Measurements from ENCODE around the gene FREM1.

The FREM1 gene

DNA sequence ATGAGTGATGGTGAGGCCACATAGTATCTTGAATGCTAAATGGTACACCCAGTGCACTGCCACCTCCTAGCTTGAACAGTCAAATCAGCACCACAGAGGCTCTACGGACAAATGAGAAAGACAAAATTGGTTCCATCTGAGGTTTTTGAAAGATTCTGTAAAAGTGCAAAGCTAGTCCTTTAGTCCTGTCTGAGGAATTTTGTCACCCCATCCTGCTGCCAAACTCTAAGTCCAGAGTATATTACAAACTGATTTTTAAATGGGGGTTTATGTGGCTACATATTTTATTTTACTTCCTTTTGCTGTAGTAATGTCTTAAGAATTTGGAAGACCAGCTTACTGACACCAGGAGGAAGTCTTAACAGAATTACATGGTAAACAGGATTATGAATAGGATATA is 7.7 kb downstream of the FREM1 start:
- Histone ChIP-seq H3K4ac (ENCODE audit: low read length) (no peak overlapping the region), H2AFZ (ENCODE audit: low read length) (no peak overlapping the region), H2BK15ac (ENCODE audit: low read length) (no peak overlapping the region), H3K4me1 (ENCODE audit: control insufficient read depth in 2 of 2, insufficient read depth in 1 of 2, low read depth in 1 of 2, low read length in 2 of 2) (peaks cover 2 to 17% of the 10 kb centered on the region in 2 donors), H3K14ac (ENCODE audit: low read length) (no peak overlapping the region), H3K9me3 (replicated peaks in 1 of 2; ENCODE audit: control insufficient read depth in 2 of 2, insufficient read depth in 1 of 2, low read depth in 1 of 2, low read length in 2 of 2) (peaks cover 0 to 8% of the 10 kb centered on the region in 2 donors), H3K18ac (ENCODE audit: low read length) (no peak overlapping the region), H2AK5ac (ENCODE audit: low read depth, low read length) (no peak overlapping the region), H2BK5ac (ENCODE audit: low read length) (no peak overlapping the region), H3K27ac (replicated peaks; ENCODE audit: low read length) (no peak overlapping the region), H3K23ac (ENCODE audit: low read depth, low read length, poor library complexity) (no peak overlapping the region), H3K9ac (ENCODE audit: low read depth, low read length, poor library complexity) (no peak overlapping the region), H3K79me1 (ENCODE audit: low read depth, low read length) (no peaks in the 10 kb centered on the region), H3K4me2 (ENCODE audit: insufficient read depth, low read length, poor library complexity, severe bottlenecking) (no peak overlapping the region), H3K36me3 (replicated peaks in 1 of 2; ENCODE audit: control insufficient read depth in 2 of 2, insufficient read depth in 2 of 2, low read length in 2 of 2) (peaks cover 0 to 39% of the 10 kb centered on the region in 2 donors), H4K8ac (ENCODE audit: low read depth, low read length) (no peak overlapping the region), H3K4me3 (ENCODE audit: low read length in 2 of 2) (no peak overlapping the region), H2BK120ac (ENCODE audit: low read depth, low read length) (no peak overlapping the region), H3K27me3 (ENCODE audit: control insufficient read depth in 3 of 3, insufficient read depth in 3 of 3, low read depth in 1 of 3, low read length in 3 of 3) (no peaks in the 10 kb centered on the region), H4K91ac (ENCODE audit: low read depth, low read length, poor library complexity) (no peak overlapping the region), H2BK12ac (ENCODE audit: low read length) (no peak overlapping the region)
- no CpG with 5 or more reads among the region's 1 CpG for WGBS, 2 donors (ENCODE audit: extremely low coverage in 2 of 2, insufficient read length in 2 of 2, insufficient replicate concordance in 1 of 2)
- DNase-seq (ENCODE audit: low spot score) = no peak

DNA sequence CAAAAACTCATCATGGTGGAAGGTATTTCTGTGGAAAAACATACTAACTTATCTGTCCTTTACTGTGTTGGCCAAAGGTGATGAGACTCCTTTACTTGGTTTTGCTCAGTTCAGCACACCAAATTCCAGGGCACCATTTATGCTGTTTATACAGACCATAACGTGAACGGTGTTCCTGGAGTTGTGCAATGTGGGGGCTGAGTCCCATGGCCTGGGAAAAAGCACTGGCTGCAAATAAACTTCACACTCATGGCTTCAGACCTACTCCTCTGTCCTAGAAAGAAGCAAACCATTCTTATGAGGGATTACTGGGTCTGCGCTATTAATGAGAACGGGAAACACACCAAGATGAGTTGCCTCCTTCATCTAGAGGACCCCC is 10.4 kb downstream of the FREM1 start:
- Histone ChIP-seq H2AFZ (ENCODE audit: low read length) (no peak overlapping the region), H3K9me3 (replicated peaks in 1 of 2; ENCODE audit: control insufficient read depth in 2 of 2, insufficient read depth in 1 of 2, low read depth in 1 of 2, low read length in 2 of 2) (peaks cover 0 to 12% of the 10 kb centered on the region in 2 donors), H3K79me1 (ENCODE audit: low read depth, low read length) (no peaks in the 10 kb centered on the region), H3K27me3 (ENCODE audit: control insufficient read depth in 3 of 3, insufficient read depth in 3 of 3, low read depth in 1 of 3, low read length in 3 of 3) (no peaks in the 10 kb centered on the region), H2BK15ac (ENCODE audit: low read length) (no peak overlapping the region), H3K4ac (ENCODE audit: low read length) (no peak overlapping the region), H2AK5ac (ENCODE audit: low read depth, low read length) (no peak overlapping the region), H3K36me3 (replicated peaks in 1 of 2; ENCODE audit: control insufficient read depth in 2 of 2, insufficient read depth in 2 of 2, low read length in 2 of 2) (peaks cover 0 to 36% of the 10 kb centered on the region in 2 donors), H2BK120ac (ENCODE audit: low read depth, low read length) (no peak overlapping the region), H4K8ac (ENCODE audit: low read depth, low read length) (no peak overlapping the region), H3K27ac (replicated peaks; ENCODE audit: low read length) (no peak overlapping the region), H3K4me1 (ENCODE audit: control insufficient read depth in 2 of 2, insufficient read depth in 1 of 2, low read depth in 1 of 2, low read length in 2 of 2) (peaks cover 0 to 8% of the 10 kb centered on the region in 2 donors), H3K9ac (ENCODE audit: low read depth, low read length, poor library complexity) (no peak overlapping the region), H3K4me2 (ENCODE audit: insufficient read depth, low read length, poor library complexity, severe bottlenecking) (no peak overlapping the region), H3K4me3 (ENCODE audit: low read length in 2 of 2) (no peak overlapping the region), H4K91ac (ENCODE audit: low read depth, low read length, poor library complexity) (no peak overlapping the region), H3K23ac (ENCODE audit: low read depth, low read length, poor library complexity) (no peak overlapping the region), H2BK5ac (ENCODE audit: low read length) (no peak overlapping the region), H2BK12ac (ENCODE audit: low read length) (no peak overlapping the region), H3K14ac (ENCODE audit: low read length) (no peak overlapping the region), H3K18ac (ENCODE audit: low read length) (no peak overlapping the region)
- no CpG with 5 or more reads among the region's 4 CpGs for WGBS, 2 donors (ENCODE audit: extremely low coverage in 2 of 2, insufficient read length in 2 of 2, insufficient replicate concordance in 1 of 2)
- no peak for DNase-seq (ENCODE audit: low spot score)

DNA sequence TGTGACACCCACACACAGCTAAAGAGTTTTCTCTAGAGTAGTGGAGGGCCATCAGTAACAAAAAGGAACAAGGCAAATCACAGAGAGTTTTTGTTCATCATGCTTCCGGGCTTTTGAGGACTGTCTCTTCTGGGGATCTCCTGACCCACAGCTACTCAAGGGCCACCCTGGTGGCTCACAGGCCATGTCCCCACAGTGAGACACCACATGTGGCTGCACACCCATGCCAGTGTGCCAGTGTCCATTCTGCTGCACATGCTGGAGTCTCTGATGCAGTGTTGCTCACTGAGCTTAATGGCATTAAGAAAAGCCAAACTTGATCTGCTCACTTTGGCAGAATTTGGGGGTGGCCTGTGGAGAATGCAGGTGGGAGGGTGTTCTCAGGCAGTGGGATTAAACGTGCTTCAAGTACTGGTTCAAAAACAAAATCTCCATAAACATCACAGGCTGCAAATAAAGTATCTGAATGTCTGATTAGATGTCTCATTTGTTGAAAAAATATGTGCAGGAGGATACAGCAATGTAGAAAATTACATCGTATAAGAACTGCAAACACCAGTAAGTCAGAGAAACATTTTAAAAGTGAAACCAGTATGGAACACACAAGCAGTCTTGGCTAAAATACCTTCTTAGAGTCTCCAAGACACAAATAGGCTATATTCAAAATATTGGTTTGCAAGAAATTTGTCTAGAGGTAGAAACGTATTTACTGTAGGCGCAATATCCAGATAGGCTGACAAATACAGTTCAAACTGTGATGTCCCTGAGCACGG is 11.0 kb downstream of the FREM1 start:
- no peak overlapping the region for H3K4me3 ChIP-seq (ENCODE audit: low read length in 2 of 2)
- H3K36me3 ChIP-seq (replicated peaks in 1 of 2; ENCODE audit: control insufficient read depth in 2 of 2, insufficient read depth in 2 of 2, low read length in 2 of 2) = peaks cover 0 to 35% of the 10 kb centered on the region in 2 donors
- peaks cover 0 to 11% of the 10 kb centered on the region in 2 donors for H3K9me3 ChIP-seq (replicated peaks in 1 of 2; ENCODE audit: control insufficient read depth in 2 of 2, insufficient read depth in 1 of 2, low read depth in 1 of 2, low read length in 2 of 2)
- H3K14ac ChIP-seq (ENCODE audit: low read length) = no peak overlapping the region
- H3K18ac ChIP-seq (ENCODE audit: low read length) = no peak overlapping the region
- no peaks in the 10 kb centered on the region for H3K79me1 ChIP-seq (ENCODE audit: low read depth, low read length)
- WGBS, 2 donors (ENCODE audit: extremely low coverage in 2 of 2, insufficient read length in 2 of 2, insufficient replicate concordance in 1 of 2) = no CpG with 5 or more reads among the region's 6 CpGs
- H3K9ac ChIP-seq (ENCODE audit: low read depth, low read length, poor library complexity) = no peak overlapping the region
- peaks cover 0 to 8% of the 10 kb centered on the region in 2 donors for H3K4me1 ChIP-seq (ENCODE audit: control insufficient read depth in 2 of 2, insufficient read depth in 1 of 2, low read depth in 1 of 2, low read length in 2 of 2)
- no peak overlapping the region for H2BK15ac ChIP-seq (ENCODE audit: low read length)
- no peak overlapping the region for H3K4ac ChIP-seq (ENCODE audit: low read length)
- H3K4me2 ChIP-seq (ENCODE audit: insufficient read depth, low read length, poor library complexity, severe bottlenecking) = no peak overlapping the region
- H2BK12ac ChIP-seq (ENCODE audit: low read length) = no peak overlapping the region
- H2BK120ac ChIP-seq (ENCODE audit: low read depth, low read length) = no peak overlapping the region
- H2AK5ac ChIP-seq (ENCODE audit: low read depth, low read length) = no peak overlapping the region
- H2BK5ac ChIP-seq (ENCODE audit: low read length) = no peak overlapping the region
- no peaks in the 10 kb centered on the region for H3K27me3 ChIP-seq (ENCODE audit: control insufficient read depth in 3 of 3, insufficient read depth in 3 of 3, low read depth in 1 of 3, low read length in 3 of 3)
- H3K27ac ChIP-seq (replicated peaks; ENCODE audit: low read length) = no peak overlapping the region
- no peak overlapping the region for H3K23ac ChIP-seq (ENCODE audit: low read depth, low read length, poor library complexity)
- no peak overlapping the region for H4K8ac ChIP-seq (ENCODE audit: low read depth, low read length)
- H4K91ac ChIP-seq (ENCODE audit: low read depth, low read length, poor library complexity) = no peak overlapping the region
- H2AFZ ChIP-seq (ENCODE audit: low read length) = no peak overlapping the region
- no peak for DNase-seq (ENCODE audit: low spot score)

DNA sequence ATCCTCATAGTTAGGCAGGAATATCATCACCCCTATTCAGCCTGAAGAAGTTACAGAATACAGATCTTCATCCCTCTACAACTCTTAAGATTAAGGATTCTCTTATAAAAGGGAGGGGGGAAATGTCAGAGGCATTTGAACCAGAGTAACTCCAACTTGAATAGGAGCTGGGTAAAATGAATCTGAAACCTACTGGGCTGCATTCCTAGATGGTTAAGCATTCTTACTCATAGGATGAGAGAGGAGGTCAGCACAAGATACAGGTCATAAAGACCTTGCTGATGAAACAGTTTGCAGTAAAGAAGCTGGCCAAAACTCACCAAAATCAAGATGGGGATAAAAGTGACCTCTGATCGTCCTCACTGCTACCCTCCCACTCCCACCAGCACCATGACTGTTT is 14.4 kb downstream of the FREM1 start:
- H2BK5ac ChIP-seq (ENCODE audit: low read length) = no peak overlapping the region
- H3K23ac ChIP-seq (ENCODE audit: low read depth, low read length, poor library complexity) = no peak overlapping the region
- H3K36me3 ChIP-seq (replicated peaks in 1 of 2; ENCODE audit: control insufficient read depth in 2 of 2, insufficient read depth in 2 of 2, low read length in 2 of 2) = peaks cover 0 to 53% of the 10 kb centered on the region in 2 donors
- peaks cover 0 to 33% of the 10 kb centered on the region in 2 donors for H3K9me3 ChIP-seq (replicated peaks in 1 of 2; ENCODE audit: control insufficient read depth in 2 of 2, insufficient read depth in 1 of 2, low read depth in 1 of 2, low read length in 2 of 2)
- WGBS, 2 donors (ENCODE audit: extremely low coverage in 2 of 2, insufficient read length in 2 of 2, insufficient replicate concordance in 1 of 2) = no CpG with 5 or more reads among the region's 1 CpG
- no peak overlapping the region for H2BK15ac ChIP-seq (ENCODE audit: low read length)
- no peak overlapping the region for H4K91ac ChIP-seq (ENCODE audit: low read depth, low read length, poor library complexity)
- H3K27me3 ChIP-seq (ENCODE audit: control insufficient read depth in 3 of 3, insufficient read depth in 3 of 3, low read depth in 1 of 3, low read length in 3 of 3) = no peaks in the 10 kb centered on the region
- H3K9ac ChIP-seq (ENCODE audit: low read depth, low read length, poor library complexity) = no peak overlapping the region
- no peak overlapping the region for H2AK5ac ChIP-seq (ENCODE audit: low read depth, low read length)
- no peak overlapping the region for H3K4me2 ChIP-seq (ENCODE audit: insufficient read depth, low read length, poor library complexity, severe bottlenecking)
- H2AFZ ChIP-seq (ENCODE audit: low read length) = no peak overlapping the region
- H3K4ac ChIP-seq (ENCODE audit: low read length) = no peak overlapping the region
- H3K18ac ChIP-seq (ENCODE audit: low read length) = no peak overlapping the region
- no peaks in the 10 kb centered on the region for H3K79me1 ChIP-seq (ENCODE audit: low read depth, low read length)
- no peak overlapping the region for H2BK12ac ChIP-seq (ENCODE audit: low read length)
- H2BK120ac ChIP-seq (ENCODE audit: low read depth, low read length) = no peak overlapping the region
- H4K8ac ChIP-seq (ENCODE audit: low read depth, low read length) = no peak overlapping the region
- no peak overlapping the region for H3K14ac ChIP-seq (ENCODE audit: low read length)
- no peak overlapping the region for H3K27ac ChIP-seq (replicated peaks; ENCODE audit: low read length)
- H3K4me1 ChIP-seq (ENCODE audit: control insufficient read depth in 2 of 2, insufficient read depth in 1 of 2, low read depth in 1 of 2, low read length in 2 of 2) = peaks cover 0 to 3% of the 10 kb centered on the region in 2 donors
- DNase-seq (ENCODE audit: low spot score) = no peak
- no peak overlapping the region for H3K4me3 ChIP-seq (ENCODE audit: low read length in 2 of 2)

All from neuronal stem cell (in vitro differentiated cells).